Fibroblast of skin of abdomen (primary cell): ENCODE measurements around the gene DDX31.

ENCODE experiments used
- DNase-seq: peaks from one replicate; pipeline ENCODE4 v3.0.0-alpha.2; 2013

DDX31 gene

GRCh38 chr9:132592451-132592850 is 77.3 kb downstream of the DDX31 start:
- DNase-seq: no peak

GRCh38 chr9:132591751-132592314 is 78.0 kb downstream of the DDX31 start:
- no peak for DNase-seq

- no peak for DNase-seq
These were observed 78.5 kb downstream of the DDX31 start for GRCh38 chr9:132591244-132591643.

GRCh38 chr9:132590318-132591182 is 79.2 kb downstream of the DDX31 start:
- no peak for DNase-seq

GRCh38 chr9:132590037-132590317 is 79.8 kb downstream of the DDX31 start:
- no peak for DNase-seq

GRCh38 chr9:132589148-132590036 is 80.4 kb downstream of the DDX31 start:
- no peak for DNase-seq

- no peak for DNase-seq
These were observed 81.2 kb downstream of the DDX31 start for GRCh38 chr9:132588501-132589147.

- no peak for DNase-seq
These were observed 81.7 kb downstream of the DDX31 start for GRCh38 chr9:132588098-132588497.

- no peak for DNase-seq
These were observed 82.2 kb downstream of the DDX31 start for GRCh38 chr9:132587592-132587955.

GRCh38 chr9:132586830-132587591 is 82.8 kb downstream of the DDX31 start:
- DNase-seq: no peak

- DNase-seq: no peak
These were observed 83.6 kb downstream of the DDX31 start for GRCh38 chr9:132585954-132586829.

GRCh38 chr9:132584601-132585560 is 84.9 kb downstream of the DDX31 start:
- DNase-seq: peak; percentile 43

- no peak for DNase-seq
These were observed 86.0 kb downstream of the DDX31 start for GRCh38 chr9:132583584-132584304.

GRCh38 chr9:132582786-132583583 is 86.8 kb downstream of the DDX31 start:
- no peak for DNase-seq

- no peak for DNase-seq
These were observed 87.5 kb downstream of the DDX31 start, which contains the start of gene BARHL1 for GRCh38 chr9:132582276-132582785. Gene BARHL1, plus strand, starts transcription at chr9:132582606. Its CDS starts 192 bp downstream, at chr9:132582798.

GRCh38 chr9:132579427-132579798 is 90.4 kb downstream of the DDX31 start:
- DNase-seq: no peak

GRCh38 chr9:132578367-132578932 is 91.3 kb downstream of the DDX31 start:
- no peak for DNase-seq

GRCh38 chr9:132577119-132577518 is 92.7 kb downstream of the DDX31 start:
- DNase-seq: no peak
